ENCODE data around the gene EDN2. TPM values are rescaled to one million over a fixed set of nuclear protein-coding genes. Genes with fewer than 3 reads are reported as not detected.

Gene EDN2
- total RNA-seq, result not detected in 2 replicates
- long read RNA-seq, result 0 reads

GRCh38 chr1:41484402-41485241 lies at the start of gene EDN2:
TSS of gene EDN2 (minus strand) at chr1:41484683. CDS start at chr1:41484601, 82 bp downstream.
- no peak for DNase-seq (ENCODE audit: low spot score, unreplicated experiment)
- H3K27me3 Mint-ChIP-seq, result peaks cover 22% of the 10 kb centered on the region
- no peaks in the 10 kb centered on the region for H3K9me3 Mint-ChIP-seq (ENCODE audit: low read depth)
- H3K36me3 Mint-ChIP-seq (ENCODE audit: insufficient read depth), result no peaks in the 10 kb centered on the region
- peak; percentile 44 for TF ChIP-seq CTCF (IDR thresholded peaks at IDR 0.05; ENCODE audit: unreplicated experiment)
- no peak within 1 kb of the TSS for H3K4me3 Mint-ChIP-seq (ENCODE audit: low read depth)
- no peak within 1 kb of the TSS for H3K27ac Mint-ChIP-seq
- H3K4me1 Mint-ChIP-seq (ENCODE audit: low read depth), result peaks cover 14% of the 10 kb centered on the region

GRCh38 chr1:41533731-41534080 lies 49.2 kb upstream of the EDN2 start:
- H3K27ac Mint-ChIP-seq, result no peak overlapping the region
- H3K36me3 Mint-ChIP-seq (ENCODE audit: insufficient read depth), result no peaks in the 10 kb centered on the region
- H3K27me3 Mint-ChIP-seq, result peaks cover 61% of the 10 kb centered on the region
- no peak for DNase-seq (ENCODE audit: low spot score, unreplicated experiment)
- TF ChIP-seq CTCF (IDR thresholded peaks at IDR 0.05; ENCODE audit: unreplicated experiment), result no peak
- H3K9me3 Mint-ChIP-seq (ENCODE audit: low read depth), result no peaks in the 10 kb centered on the region
- H3K4me3 Mint-ChIP-seq (ENCODE audit: low read depth), result no peak overlapping the region
- H3K4me1 Mint-ChIP-seq (ENCODE audit: low read depth), result no peaks in the 10 kb centered on the region

- H3K4me1 Mint-ChIP-seq (ENCODE audit: low read depth), result no peaks in the 10 kb centered on the region
These were observed 48.7 kb upstream of the EDN2 start for GRCh38 chr1:41533016-41533730.

GRCh38 chr1:41532206-41532975 lies 47.9 kb upstream of the EDN2 start:
- Mint-ChIP-seq H3K27me3 (peaks cover 53% of the 10 kb centered on the region), H3K27ac (no peak overlapping the region), H3K4me3 (ENCODE audit: low read depth) (no peak overlapping the region), H3K9me3 (ENCODE audit: low read depth) (no peaks in the 10 kb centered on the region), H3K36me3 (ENCODE audit: insufficient read depth) (no peaks in the 10 kb centered on the region), H3K4me1 (ENCODE audit: low read depth) (no peaks in the 10 kb centered on the region)
- no peak for DNase-seq (ENCODE audit: low spot score, unreplicated experiment)
- TF ChIP-seq CTCF (IDR thresholded peaks at IDR 0.05; ENCODE audit: unreplicated experiment), result no peak

More at GRCh38 chr1:41533016-41533730, 48.7 kb upstream of the EDN2 start:
- H3K4me3 Mint-ChIP-seq (ENCODE audit: low read depth), result no peak overlapping the region
- TF ChIP-seq CTCF (IDR thresholded peaks at IDR 0.05; ENCODE audit: unreplicated experiment), result no peak
- H3K9me3 Mint-ChIP-seq (ENCODE audit: low read depth), result no peaks in the 10 kb centered on the region
- DNase-seq (ENCODE audit: low spot score, unreplicated experiment), result no peak
- H3K27ac Mint-ChIP-seq, result no peak overlapping the region
- no peaks in the 10 kb centered on the region for H3K36me3 Mint-ChIP-seq (ENCODE audit: insufficient read depth)
- H3K27me3 Mint-ChIP-seq, result peaks cover 58% of the 10 kb centered on the region

- Mint-ChIP-seq H3K27ac (no peak overlapping the region), H3K4me1 (ENCODE audit: low read depth) (no peaks in the 10 kb centered on the region), H3K4me3 (ENCODE audit: low read depth) (no peak overlapping the region), H3K36me3 (ENCODE audit: insufficient read depth) (no peaks in the 10 kb centered on the region), H3K27me3 (peaks cover 40% of the 10 kb centered on the region), H3K9me3 (ENCODE audit: low read depth) (no peaks in the 10 kb centered on the region)
- no peak for TF ChIP-seq CTCF (IDR thresholded peaks at IDR 0.05; ENCODE audit: unreplicated experiment)
- DNase-seq (ENCODE audit: low spot score, unreplicated experiment), result no peak
These were observed 45.9 kb upstream of the EDN2 start for GRCh38 chr1:41530411-41530810.

Measured in progenitor cell of endocrine pancreas (in vitro differentiated cells).